ENCODE measurements around the gene FLNC. TPM values are rescaled to one million over a fixed set of nuclear protein-coding genes. Genes with fewer than 3 reads are reported as not detected.
A peak's percentile ranks its signal among the peaks of the same experiment; 100 is the strongest.

The FLNC gene
- total and polyA plus RNA-seq, 9 of the 15 experiments (the other 6 are each of a cell fraction or from before 2014, with no cell fraction given): 0.90 to 155 (median 28.8) TPM

GRCh38 chr7:128841921-128842673, 11.9 kb downstream of the FLNC start:
- Histone ChIP-seq H3K4me2 (ENCODE audit: insufficient read depth, low read length) (no peak overlapping the region), H3K4me3 (no peak overlapping the region), H3K27ac (ENCODE audit: extremely low read depth, low read depth, low read length) (no peak overlapping the region), H3K27me3 (ENCODE audit: control insufficient read depth in 2 of 2, insufficient read depth in 2 of 2, low read length in 2 of 2) (no peaks in the 10 kb centered on the region), H4K20me1 (replicated peaks; ENCODE audit: control insufficient read depth, insufficient read depth, low read length) (peaks cover 25% of the 10 kb centered on the region), H3K9me3 (replicated peaks; ENCODE audit: control insufficient read depth, insufficient read depth, low read depth, low read length) (no peaks in the 10 kb centered on the region), H2AFZ (ENCODE audit: low read depth, low read length) (no peak overlapping the region), H3K36me3 (ENCODE audit: control insufficient read depth, insufficient read depth, low read length) (peaks cover 100% of the 10 kb centered on the region; the same call in 2 of the 3 replicates), H3K79me2 (ENCODE audit: control insufficient read depth, insufficient read depth, low read length) (no peaks in the 10 kb centered on the region), H3K9me1 (ENCODE audit: control insufficient read depth, insufficient read depth, low read length) (peaks cover 10% of the 10 kb centered on the region), H3K4me1 (replicated peaks in 1 of 2; ENCODE audit: control insufficient read depth in 2 of 2, insufficient read depth in 2 of 2, low read length in 2 of 2) (peaks cover 0 to 56% of the 10 kb centered on the region in 2 experiments; a peak in 2 of 5 replicates), H3K9ac (ENCODE audit: insufficient read depth in 1 of 2, low read depth in 2 of 2, low read length in 2 of 2) (no peak overlapping the region)
- ATAC-seq: peak; percentile 72
- peak; percentile 89 for FAIRE-seq
- 72% methylated on average over 28 of the region's 35 CpGs for WGBS (ENCODE audit: insufficient coverage, low coverage, missing lambda C conversion rate)
- ChIA-PET CTCF (ENCODE audit: low intra/inter-chr PET ratio) (interaction anchor here (0.5 to 1.4 kb wide), 4 partner anchors 38 to 1305 kb away, joined by 3 to 8 read pairs (median 4); no protein-coding TSS in a partner anchor), POLR2A (interaction anchor here (0.8 to 4.0 kb wide), 5 partner anchors 10 to 102 kb away, joined by 3 to 31 read pairs (median 4); partner anchors contain the start of genes ATP6V1F and CALU)
- DNase-seq (ENCODE audit: extremely low read depth in 1 of 4, low spot score in 3 of 4): peak; percentile 80 to 92 (median 90)
- no TSS peak for BruUV-seq (replicated peaks)
- intact Hi-C loops (cut with micrococcal nuclease) (loop anchor here (2.0 kb wide), 1 partner anchor 39 kb away; no protein-coding TSS in a partner anchor), in situ Hi-C loops (cut with MboI) (no loop called here)
- peak; percentile 55; the same call in 1 of the 2 replicates for TF ChIP-seq MYC (IDR thresholded peaks at IDR 0.05; ENCODE audit: low read depth, low read length)
- TF ChIP-seq MYC (CRISPR knock-in tag; IDR thresholded peaks at IDR 0.05; ENCODE audit: borderline replicate concordance, low read depth): no peak
- no peak for TF ChIP-seq NUFIP1 (IDR thresholded peaks at IDR 0.05; ENCODE audit: partially characterized antibody)
- TF ChIP-seq, protein P1, sequence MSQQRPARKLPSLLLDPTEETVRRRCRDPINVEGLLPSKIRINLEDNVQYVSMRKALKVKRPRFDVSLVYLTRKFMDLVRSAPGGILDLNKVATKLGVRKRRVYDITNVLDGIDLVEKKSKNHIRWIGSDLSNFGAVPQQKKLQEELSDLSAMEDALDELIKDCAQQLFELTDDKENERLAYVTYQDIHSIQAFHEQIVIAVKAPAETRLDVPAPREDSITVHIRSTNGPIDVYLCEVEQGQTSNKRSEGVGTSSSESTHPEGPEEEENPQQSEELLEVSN (IDR thresholded peaks at IDR 0.05; ENCODE audit: borderline replicate concordance in 1 of 2, extremely low read depth in 1 of 2, insufficient read depth in 1 of 2, insufficient read length in 1 of 2, low read depth in 1 of 2, low read length in 1 of 2, poor library complexity in 1 of 2, severe bottlenecking in 1 of 2): peak in 1 of 2 experiments; percentile 30
- TF ChIP-seq TCF3 (CRISPR knock-in tag; IDR thresholded peaks at IDR 0.05): no peak
- no peak for TF ChIP-seq MITF (IDR thresholded peaks at IDR 0.05)
- no peak for TF ChIP-seq ZNF717 (CRISPR knock-in tag; IDR thresholded peaks at IDR 0.05)
- no peak for TF ChIP-seq ZNF512 (tag; IDR thresholded peaks at IDR 0.05)
- no peak for TF ChIP-seq HDAC3 (IDR thresholded peaks at IDR 0.05; ENCODE audit: borderline replicate concordance, partially characterized antibody)
- no peak for TF ChIP-seq ZBTB2 (IDR thresholded peaks at IDR 0.05)
- no peak for TF ChIP-seq ZNF253 (CRISPR knock-in tag; conservative IDR thresholded peaks at IDR 0.05)
- TF ChIP-seq IRF1 (CRISPR knock-in tag; IDR thresholded peaks at IDR 0.05; ENCODE audit: borderline replicate concordance): no peak
- TF ChIP-seq POLR2B (IDR thresholded peaks at IDR 0.05; ENCODE audit: low read depth, partially characterized antibody): no peak
- TF ChIP-seq RBM17 (IDR thresholded peaks at IDR 0.05; ENCODE audit: borderline replicate concordance, low read depth, low read length): no peak
